22Rv1 (cell line): ENCODE results near the gene NCAPD3.

Experiments
- CTCF ChIP-seq: fragments of 450-650 bp; IDR thresholded peaks from 2 replicates; pipeline ENCODE4 v1.5.1; 2017; ENCODE audit warnings: mild to moderate bottlenecking
- ZFX ChIP-seq: fragments of 450-650 bp; IDR thresholded peaks from 2 replicates; pipeline ENCODE4 v1.6.1; 2017; ENCODE audit warnings: antibody characterized with exemption, borderline replicate concordance

GRCh38 chr11:134139303-134139872, 84.4 kb downstream of the NCAPD3 start:
- TF ChIP-seq CTCF (no peak), ZFX (no peak)
